Activated CD4-positive, alpha-beta T cell treated with anti-CD3 and anti-CD28 coated beads, Interleukin-2, amount 50 U/mL, for 48 hours (primary cell): ENCODE data around the gene EIF3M.

Source experiments
- DNase-seq, 2 experiments: peaks; one replicate each; pipeline ENCODE4 v3.0.0-alpha.2; 2020

Gene EIF3M

GRCh38 chr11:32583459-32584271, at the start of gene EIF3M:
Gene EIF3M, plus strand, starts transcription at chr11:32583831. Its CDS starts 57 bp downstream, at chr11:32583888.
- peak; percentile 95 to 96 for DNase-seq

GRCh38 chr11:32538804-32539203, 44.8 kb upstream of the EIF3M start:
- no peak for DNase-seq

GRCh38 chr11:32549611-32550187, 33.9 kb upstream of the EIF3M start:
- no peak for DNase-seq

- DNase-seq = no peak
Measured at GRCh38 chr11:32550207-32550606, 33.4 kb upstream of the EIF3M start.

- DNase-seq = no peak
Measured at GRCh38 chr11:32555091-32555490, 28.5 kb upstream of the EIF3M start.

- no peak for DNase-seq
Measured at GRCh38 chr11:32555895-32556294, 27.7 kb upstream of the EIF3M start.

GRCh38 chr11:32561835-32562234, 21.8 kb upstream of the EIF3M start:
- DNase-seq = no peak

- DNase-seq = no peak
Measured at GRCh38 chr11:32562839-32563599, 20.6 kb upstream of the EIF3M start.

- DNase-seq = no peak
Measured at GRCh38 chr11:32563600-32563959, 20.1 kb upstream of the EIF3M start.

- DNase-seq = no peak
Measured at GRCh38 chr11:32566517-32566916, 17.1 kb upstream of the EIF3M start.

GRCh38 chr11:32567154-32567553, 16.5 kb upstream of the EIF3M start:
- DNase-seq = no peak

- DNase-seq = no peak
Measured at GRCh38 chr11:32569313-32569881, 14.2 kb upstream of the EIF3M start.

- DNase-seq = no peak
Measured at GRCh38 chr11:32571039-32571438, 12.6 kb upstream of the EIF3M start.

GRCh38 chr11:32573228-32573627, 10.4 kb upstream of the EIF3M start:
- DNase-seq = no peak

- no peak for DNase-seq
Measured at GRCh38 chr11:32574421-32574820, 9.2 kb upstream of the EIF3M start.

GRCh38 chr11:32575070-32575469, 8.6 kb upstream of the EIF3M start:
- no peak for DNase-seq

GRCh38 chr11:32576456-32576855, 7.2 kb upstream of the EIF3M start:
- DNase-seq = no peak

GRCh38 chr11:32580967-32581366, 2.7 kb upstream of the EIF3M start:
- DNase-seq = no peak

GRCh38 chr11:32581556-32581955, 2.1 kb upstream of the EIF3M start:
- no peak for DNase-seq

GRCh38 chr11:32584921-32585320, 1.3 kb downstream of the EIF3M start:
- DNase-seq = no peak

- DNase-seq = no peak
Measured at GRCh38 chr11:32586576-32587190, 3.1 kb downstream of the EIF3M start.

- DNase-seq = no peak
Measured at GRCh38 chr11:32594272-32594671, 10.6 kb downstream of the EIF3M start.

GRCh38 chr11:32596114-32596513, 12.5 kb downstream of the EIF3M start:
- DNase-seq = peak; percentile 62 to 70
